NT2/D1 (cell line): ENCODE results near the gene ZNF341.

Experiments used
- YY1 ChIP-seq: IDR thresholded peaks from 2 replicates; pipeline ENCODE4 v1.6.1; 2011; ENCODE audit not compliant: insufficient read length, insufficient read depth
- ZNF274 ChIP-seq: IDR thresholded peaks from 2 replicates; pipeline ENCODE4 v1.6.1; 2011; ENCODE audit warnings: mild to moderate bottlenecking, low read depth, low read length

GRCh38 chr20:33838035-33838864 lies 106.5 kb downstream of the ZNF341 start:
- TF ChIP-seq ZNF274 (no peak), YY1 (no peak)
